Calu3 (cell line): ENCODE measurements around the gene MAPKAPK3. TPM values are rescaled to one million over a fixed set of nuclear protein-coding genes. Genes with fewer than 3 reads are reported as not detected.
"Not testable (repeated sequence)": the region's sequence is repeated elsewhere in the genome, so short reads cannot be mapped to it uniquely, and the experiment has no call there.

Experiments used
- BruUV-seq: library from RNA; stranded (reverse); fragments of 400-500 nt; replicated peaks from 2 replicates; lab custom pipeline; 2021; lab: Mats Ljungman, UMichigan
- CTCF ChIA-PET: fragments of 300-600 bp; sonication (Branson Sonifier 250); formaldehyde crosslinking; loops from one replicate; lab custom pipeline; 2022; ENCODE audit warnings: antibody characterized with exemption; lab: Charles Lee
- DNase-seq: peaks from one replicate; pipeline ENCODE4 v3.0.0; 2022
- H3K27ac Mint-ChIP-seq: one replicate; pipeline ENCODE4 v1.8.0; 2022; ENCODE audit warnings: mixed read lengths; ENCODE audit not compliant: unreplicated experiment
- H3K27me3 Mint-ChIP-seq: one replicate; pipeline ENCODE4 v1.8.0; 2022; ENCODE audit warnings: mixed read lengths; ENCODE audit not compliant: unreplicated experiment
- H3K36me3 Mint-ChIP-seq: one replicate; pipeline ENCODE4 v1.8.0; 2022; ENCODE audit warnings: mild to moderate bottlenecking, moderate library complexity, mixed read lengths; ENCODE audit not compliant: insufficient read depth, unreplicated experiment
- H3K4me1 Mint-ChIP-seq: one replicate; pipeline ENCODE4 v1.8.0; 2022; ENCODE audit warnings: mild to moderate bottlenecking, low read depth, mixed read lengths; ENCODE audit not compliant: unreplicated experiment
- H3K4me3 Mint-ChIP-seq: one replicate; pipeline ENCODE4 v1.8.0; 2022; ENCODE audit warnings: mild to moderate bottlenecking, low read depth, moderate library complexity, mixed read lengths; ENCODE audit not compliant: unreplicated experiment
- H3K9me3 Mint-ChIP-seq: one replicate; pipeline ENCODE4 v1.8.0; 2022; ENCODE audit warnings: low read depth, mixed read lengths; ENCODE audit not compliant: unreplicated experiment
- intact Hi-C: fragments of 100-400 bp; cut with micrococcal nuclease; formaldehyde crosslinking; loops from one replicate; pipeline ENCODE4 v1.10.0; 2022; ENCODE audit not compliant: unreplicated experiment
- total RNA-seq: library from RNA; stranded (reverse); gene quantifications from 2 replicates; pipeline ENCODE4 v1.2.3, GENCODE V29; 2022
- TF ChIP-seq, protein P1 (sequence below): fragments of 200-600 bp; IDR thresholded peaks from one replicate; pipeline ENCODE4 v1.8.0; 2022; ENCODE audit warnings: antibody characterized with exemption; ENCODE audit not compliant: unreplicated experiment

The MAPKAPK3 gene
- total RNA-seq, 1 experiment from 2014 or later = 40.6 TPM

DNA sequence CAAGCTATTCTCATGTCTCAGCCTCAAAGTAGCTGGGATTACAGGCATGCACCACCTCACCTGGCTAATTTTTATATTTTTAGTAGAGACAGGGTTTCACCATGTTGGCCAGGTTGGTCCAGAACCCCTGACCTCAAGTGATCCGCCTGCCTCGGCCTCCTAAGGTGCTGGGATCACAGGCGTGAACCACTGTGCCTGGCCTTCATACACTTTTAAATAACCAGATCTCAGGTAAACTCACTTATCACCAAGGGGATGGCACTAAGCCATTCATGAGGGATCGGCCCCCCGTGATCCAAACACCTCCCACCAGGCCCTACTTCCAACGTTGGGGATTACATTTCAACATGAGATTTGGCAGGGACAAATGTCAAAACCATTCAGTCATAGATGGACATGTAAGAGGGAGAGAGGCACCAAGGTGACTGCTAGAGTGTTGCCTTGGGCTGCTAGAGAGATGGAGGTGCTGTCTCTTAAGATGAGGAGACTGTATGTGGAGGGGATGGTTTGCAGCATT is 44.4 kb downstream of the MAPKAPK3 start:
- Mint-ChIP-seq H3K36me3 (peaks cover 11% of the 10 kb centered on the region), H3K27ac (no peak overlapping the region), H3K9me3 (no peaks in the 10 kb centered on the region), H3K4me3 (no peak overlapping the region), H3K27me3 (peaks cover 31% of the 10 kb centered on the region), H3K4me1 (no peaks in the 10 kb centered on the region)
- TF ChIP-seq, protein P1, sequence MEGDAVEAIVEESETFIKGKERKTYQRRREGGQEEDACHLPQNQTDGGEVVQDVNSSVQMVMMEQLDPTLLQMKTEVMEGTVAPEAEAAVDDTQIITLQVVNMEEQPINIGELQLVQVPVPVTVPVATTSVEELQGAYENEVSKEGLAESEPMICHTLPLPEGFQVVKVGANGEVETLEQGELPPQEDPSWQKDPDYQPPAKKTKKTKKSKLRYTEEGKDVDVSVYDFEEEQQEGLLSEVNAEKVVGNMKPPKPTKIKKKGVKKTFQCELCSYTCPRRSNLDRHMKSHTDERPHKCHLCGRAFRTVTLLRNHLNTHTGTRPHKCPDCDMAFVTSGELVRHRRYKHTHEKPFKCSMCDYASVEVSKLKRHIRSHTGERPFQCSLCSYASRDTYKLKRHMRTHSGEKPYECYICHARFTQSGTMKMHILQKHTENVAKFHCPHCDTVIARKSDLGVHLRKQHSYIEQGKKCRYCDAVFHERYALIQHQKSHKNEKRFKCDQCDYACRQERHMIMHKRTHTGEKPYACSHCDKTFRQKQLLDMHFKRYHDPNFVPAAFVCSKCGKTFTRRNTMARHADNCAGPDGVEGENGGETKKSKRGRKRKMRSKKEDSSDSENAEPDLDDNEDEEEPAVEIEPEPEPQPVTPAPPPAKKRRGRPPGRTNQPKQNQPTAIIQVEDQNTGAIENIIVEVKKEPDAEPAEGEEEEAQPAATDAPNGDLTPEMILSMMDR = no peak
- CTCF ChIA-PET = no interaction called here
- intact Hi-C loops = no loop called here
- no peak for DNase-seq
- BruUV-seq = no TSS peak

DNA sequence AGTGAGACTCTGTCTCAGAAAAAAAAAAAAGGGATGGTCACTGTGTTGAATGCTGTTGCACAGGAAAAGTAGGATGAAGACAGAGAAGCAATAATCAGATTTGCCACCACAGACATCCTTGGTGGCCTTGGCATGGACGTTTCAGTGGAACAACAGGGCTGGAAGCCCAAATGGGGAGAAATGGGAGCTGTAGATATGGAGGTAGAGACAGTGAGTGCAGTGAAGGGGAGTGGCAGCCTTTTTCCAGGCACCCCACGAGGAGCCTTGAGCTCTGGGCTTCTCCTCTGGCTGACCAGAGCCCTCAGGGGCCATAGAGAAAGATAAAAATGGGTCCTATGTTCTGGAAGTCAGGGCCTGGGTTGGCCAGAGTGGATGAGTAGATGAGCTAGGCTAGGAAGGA is 45.5 kb downstream of the MAPKAPK3 start:
- Mint-ChIP-seq H3K4me1 (no peaks in the 10 kb centered on the region), H3K27ac (no peak overlapping the region), H3K4me3 (no peak overlapping the region), H3K9me3 (no peaks in the 10 kb centered on the region), H3K36me3 (peaks cover 15% of the 10 kb centered on the region), H3K27me3 (peaks cover 42% of the 10 kb centered on the region)
- TF ChIP-seq, protein P1 = no peak
- intact Hi-C loops = no loop called here
- no TSS peak for BruUV-seq
- no peak for DNase-seq
- CTCF ChIA-PET = interaction anchor here (0.5 to 0.7 kb wide), 4 partner anchors 9 to 761 kb away, joined by 3 to 5 read pairs (median 4); no protein-coding TSS in a partner anchor

DNA sequence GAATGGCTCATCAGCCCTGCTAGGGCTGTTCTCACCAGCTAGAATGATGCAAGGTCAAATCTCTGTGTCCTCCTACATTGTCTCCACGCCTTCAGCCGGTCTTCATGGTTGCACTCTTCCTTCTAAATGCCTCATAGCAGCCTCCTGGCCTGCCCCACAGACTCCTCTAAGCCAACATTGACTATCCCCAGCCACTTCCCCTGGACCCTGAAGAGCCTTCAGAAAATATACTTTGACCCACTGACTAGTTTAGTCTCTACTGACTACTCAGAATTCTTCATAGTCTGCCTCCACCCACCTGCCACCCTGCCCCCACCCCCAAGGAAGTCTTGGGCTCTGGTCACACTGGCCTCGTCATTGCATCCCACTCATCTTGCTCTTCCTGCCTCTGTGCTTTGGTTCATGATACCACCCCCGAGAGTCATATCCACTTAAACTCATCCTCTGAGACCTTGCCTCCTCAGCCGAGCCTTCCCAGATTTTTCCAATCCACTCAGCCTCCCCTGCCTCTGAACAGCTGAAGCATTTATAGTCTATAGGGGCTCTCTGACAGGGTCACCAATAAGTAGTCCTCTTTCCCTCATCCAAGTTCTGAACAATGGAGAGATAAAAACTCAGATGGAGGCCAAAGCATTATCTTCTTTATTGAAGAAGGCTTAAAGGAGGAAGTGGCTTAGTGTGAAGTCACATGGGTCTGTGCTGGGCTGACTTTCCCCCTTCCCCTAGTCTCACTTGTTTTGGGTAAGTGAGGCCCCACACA is 48.3 kb downstream of the MAPKAPK3 start:
- no peak for DNase-seq
- Mint-ChIP-seq H3K9me3 (no peaks in the 10 kb centered on the region), H3K27ac (no peak overlapping the region), H3K36me3 (peaks cover 8% of the 10 kb centered on the region), H3K4me1 (no peaks in the 10 kb centered on the region), H3K4me3 (no peak overlapping the region), H3K27me3 (peaks cover 56% of the 10 kb centered on the region)
- TF ChIP-seq, protein P1 = no peak
- no TSS peak for BruUV-seq
- intact Hi-C loops = no loop called here
- CTCF ChIA-PET = interaction anchor here (0.6 kb wide), 1 partner anchor 249 kb away, joined by 5 read pairs; no protein-coding TSS in a partner anchor

DNA sequence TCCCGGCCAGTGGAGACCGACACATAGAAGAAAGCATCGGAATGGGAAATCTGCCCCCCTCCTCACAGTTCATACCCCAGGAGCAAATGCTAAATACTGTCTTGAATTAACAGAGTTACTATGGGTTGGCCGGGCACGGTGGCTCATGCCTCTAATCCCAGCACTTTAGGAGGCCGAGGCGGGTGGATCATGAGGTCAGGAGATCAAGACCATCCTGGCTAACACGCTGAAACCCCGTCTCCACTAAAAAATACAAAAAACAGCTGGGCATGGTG is 48.8 kb downstream of the MAPKAPK3 start:
- H3K9me3 Mint-ChIP-seq, H3K27ac Mint-ChIP-seq, BruUV-seq, H3K36me3 Mint-ChIP-seq, DNase-seq, intact Hi-C loops, H3K4me3 Mint-ChIP-seq, H3K4me1 Mint-ChIP-seq: not testable (repeated sequence)
- CTCF ChIA-PET = interaction anchor here (0.6 kb wide), 1 partner anchor 249 kb away, joined by 5 read pairs; no protein-coding TSS in a partner anchor
- H3K27me3 Mint-ChIP-seq = peaks cover 61% of the 10 kb centered on the region

DNA sequence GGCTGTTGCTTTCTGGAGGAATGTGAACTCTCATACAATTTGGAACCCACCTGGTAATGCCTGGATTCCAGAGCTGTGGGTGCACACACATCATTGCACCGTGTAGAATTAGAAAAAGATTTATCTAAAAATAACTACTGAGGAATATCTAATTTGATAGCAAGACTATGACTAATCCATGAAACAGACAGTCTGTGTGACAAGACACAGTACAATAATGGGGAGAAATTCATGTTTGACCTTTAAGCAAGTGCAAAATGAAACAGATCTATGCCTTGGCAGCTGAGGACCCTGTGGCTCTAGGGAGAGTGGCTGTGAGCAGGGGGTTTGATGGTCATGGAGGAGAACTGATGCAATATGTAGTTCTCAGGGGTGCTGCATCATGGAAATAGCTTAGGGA is 49.9 kb downstream of the MAPKAPK3 start:
- intact Hi-C loops = no loop called here
- H3K36me3 Mint-ChIP-seq = peaks cover 8% of the 10 kb centered on the region
- H3K4me1 Mint-ChIP-seq = no peaks in the 10 kb centered on the region
- H3K27ac Mint-ChIP-seq = no peak overlapping the region
- H3K9me3 Mint-ChIP-seq = no peaks in the 10 kb centered on the region
- CTCF ChIA-PET = no interaction called here
- no TSS peak for BruUV-seq
- TF ChIP-seq, protein P1 = no peak
- no peak overlapping the region for H3K4me3 Mint-ChIP-seq
- DNase-seq = no peak
- H3K27me3 Mint-ChIP-seq = peaks cover 72% of the 10 kb centered on the region
